ENCODE measurements around the gene FUCA1. TPM values are rescaled to one million over a fixed set of nuclear protein-coding genes. Genes with fewer than 3 reads are reported as not detected.
A peak's percentile ranks its signal among the peaks of the same experiment; 100 is the strongest.

Gene FUCA1
- total RNA-seq, 2 donors from 2014 or later, result 21.3 to 27.0 TPM

- H3K27me3 ChIP-seq, result no peaks in the 10 kb centered on the region
- peak within 1 kb of the TSS; percentile 55 to 94 (median 84) for H3K27ac ChIP-seq
- intact Hi-C loops (cut with DNase I), result no loop called here
- H3K36me3 ChIP-seq (replicated peaks in 1 of 2; ENCODE audit: insufficient read depth in 1 of 2, low read depth in 2 of 2), result no peaks in the 10 kb centered on the region
- H3K9me3 ChIP-seq, result no peaks in the 10 kb centered on the region
- H3K4me3 ChIP-seq, result peak within 1 kb of the TSS; percentile 72 to 99
- 0 to 4% methylated on average over 5 to 35 of the region's 42 CpGs for WGBS, 2 donors
- TF ChIP-seq POLR2A (IDR thresholded peaks at IDR 0.05) (peak; percentile 74 to 92 (median 91)), CTCF (IDR thresholded peaks at IDR 0.05) (peak in 1 of 7 experiments; percentile 8)
- ATAC-seq (peak; percentile 99), DNase-seq (peak; percentile 88 to 96 (median 92))
- H3K4me1 ChIP-seq, result peaks cover 10% of the 10 kb centered on the region
Measured at GRCh38 chr1:23825076-23825761, 42.9 kb downstream of the FUCA1 start, which contains the start of gene HMGCL. Gene HMGCL (minus strand): TSS chr1:23825429. CDS start chr1:23825415, 14 bp downstream.

- H3K27ac ChIP-seq, result peak overlapping the region; percentile 55 to 94 (median 84)
- WGBS, 2 donors, result 1 to 2% methylated on average over 8 of the region's 8 CpGs
Measured at GRCh38 chr1:23824711-23825075, 43.4 kb downstream of the FUCA1 start.

GRCh38 chr1:23823767-23824166 is 44.3 kb downstream of the FUCA1 start:
- DNase-seq (no peak), ATAC-seq (no peak)
- Histone ChIP-seq H3K4me1 (peaks cover 10% of the 10 kb centered on the region), H3K27me3 (no peaks in the 10 kb centered on the region), H3K9me3 (no peaks in the 10 kb centered on the region), H3K36me3 (replicated peaks in 1 of 2; ENCODE audit: insufficient read depth in 1 of 2, low read depth in 2 of 2) (no peaks in the 10 kb centered on the region), H3K27ac (no peak overlapping the region), H3K4me3 (no peak overlapping the region)
- intact Hi-C loops (cut with DNase I), result no loop called here
- TF ChIP-seq POLR2A (IDR thresholded peaks at IDR 0.05) (no peak), CTCF (IDR thresholded peaks at IDR 0.05) (no peak)
- WGBS, 2 donors, result 85% methylated on average over 7 of the region's 7 CpGs

More at GRCh38 chr1:23824711-23825075, 43.4 kb downstream of the FUCA1 start:
- no peak for TF ChIP-seq CTCF (IDR thresholded peaks at IDR 0.05)
- TF ChIP-seq POLR2A (IDR thresholded peaks at IDR 0.05), result no peak
- H3K36me3 ChIP-seq (replicated peaks in 1 of 2; ENCODE audit: insufficient read depth in 1 of 2, low read depth in 2 of 2), result no peaks in the 10 kb centered on the region
- H3K27me3 ChIP-seq, result no peaks in the 10 kb centered on the region
- no peak for DNase-seq
- H3K9me3 ChIP-seq, result no peaks in the 10 kb centered on the region
- intact Hi-C loops (cut with DNase I), result no loop called here
- peak overlapping the region; percentile 72 to 99 for H3K4me3 ChIP-seq
- ATAC-seq, result no peak
- H3K4me1 ChIP-seq, result peaks cover 10% of the 10 kb centered on the region

- no peaks in the 10 kb centered on the region for H3K4me1 ChIP-seq
- H3K4me3 ChIP-seq, result no peak overlapping the region
- ATAC-seq, result no peak
- H3K9me3 ChIP-seq, result no peaks in the 10 kb centered on the region
- H3K27ac ChIP-seq, result no peak overlapping the region
- no peak for DNase-seq
- 82 to 85% methylated on average over 3 of the region's 3 CpGs for WGBS, 2 donors
- TF ChIP-seq POLR2A (IDR thresholded peaks at IDR 0.05) (no peak), CTCF (IDR thresholded peaks at IDR 0.05) (no peak)
- H3K27me3 ChIP-seq, result no peaks in the 10 kb centered on the region
- intact Hi-C loops (cut with DNase I), result no loop called here
- peaks cover 7 to 14% of the 10 kb centered on the region in 2 donors for H3K36me3 ChIP-seq (replicated peaks in 1 of 2; ENCODE audit: insufficient read depth in 1 of 2, low read depth in 2 of 2)
Measured at GRCh38 chr1:23817633-23818032, 50.5 kb downstream of the FUCA1 start.

GRCh38 chr1:23816906-23817305 is 51.2 kb downstream of the FUCA1 start:
- ATAC-seq, result no peak
- peaks cover 7 to 14% of the 10 kb centered on the region in 2 donors for H3K36me3 ChIP-seq (replicated peaks in 1 of 2; ENCODE audit: insufficient read depth in 1 of 2, low read depth in 2 of 2)
- intact Hi-C loops (cut with DNase I), result no loop called here
- H3K4me1 ChIP-seq, result no peaks in the 10 kb centered on the region
- no peak for DNase-seq
- H3K27ac ChIP-seq, result no peak overlapping the region
- no peaks in the 10 kb centered on the region for H3K27me3 ChIP-seq
- H3K9me3 ChIP-seq, result no peaks in the 10 kb centered on the region
- no peak for TF ChIP-seq CTCF (IDR thresholded peaks at IDR 0.05)
- no peak for TF ChIP-seq POLR2A (IDR thresholded peaks at IDR 0.05)
- H3K4me3 ChIP-seq, result no peak overlapping the region
